Body of pancreas (tissue), 4 donors: Measurements from ENCODE around the gene HMGXB4.

Experiments
- POLR2A ChIP-seq, 3 donors: fragments of 450-650 bp; IDR thresholded peaks; one replicate each; pipeline ENCODE4 v1.6.1; 2016; ENCODE audit warnings: antibody characterized with exemption in 3 of 3, mild to moderate bottlenecking in 2 of 3
- TF ChIP-seq, protein P1 (sequence below), 7 experiments: fragments of 450-650 bp in 4 of 7; fragments of 200-600 bp in 3 of 7; sonication (generic) in 3 of 7; IDR thresholded peaks; one replicate each; pipeline ENCODE4 v1.5.1; 2016 to 2019; ENCODE audit warnings: antibody characterized with exemption in 7 of 7

GRCh38 chr22:35322126-35322525 is 64.8 kb downstream of the HMGXB4 start:
- TF ChIP-seq, protein P1, sequence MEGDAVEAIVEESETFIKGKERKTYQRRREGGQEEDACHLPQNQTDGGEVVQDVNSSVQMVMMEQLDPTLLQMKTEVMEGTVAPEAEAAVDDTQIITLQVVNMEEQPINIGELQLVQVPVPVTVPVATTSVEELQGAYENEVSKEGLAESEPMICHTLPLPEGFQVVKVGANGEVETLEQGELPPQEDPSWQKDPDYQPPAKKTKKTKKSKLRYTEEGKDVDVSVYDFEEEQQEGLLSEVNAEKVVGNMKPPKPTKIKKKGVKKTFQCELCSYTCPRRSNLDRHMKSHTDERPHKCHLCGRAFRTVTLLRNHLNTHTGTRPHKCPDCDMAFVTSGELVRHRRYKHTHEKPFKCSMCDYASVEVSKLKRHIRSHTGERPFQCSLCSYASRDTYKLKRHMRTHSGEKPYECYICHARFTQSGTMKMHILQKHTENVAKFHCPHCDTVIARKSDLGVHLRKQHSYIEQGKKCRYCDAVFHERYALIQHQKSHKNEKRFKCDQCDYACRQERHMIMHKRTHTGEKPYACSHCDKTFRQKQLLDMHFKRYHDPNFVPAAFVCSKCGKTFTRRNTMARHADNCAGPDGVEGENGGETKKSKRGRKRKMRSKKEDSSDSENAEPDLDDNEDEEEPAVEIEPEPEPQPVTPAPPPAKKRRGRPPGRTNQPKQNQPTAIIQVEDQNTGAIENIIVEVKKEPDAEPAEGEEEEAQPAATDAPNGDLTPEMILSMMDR (IDR thresholded peaks at IDR 0.05), result no peak
- no peak for TF ChIP-seq POLR2A (IDR thresholded peaks at IDR 0.05)
